HG03457 (cell line): ENCODE data around the gene HECTD4.
A peak's percentile ranks its signal among the peaks of the same experiment; 100 is the strongest.
"Not testable (repeated sequence)": the region's sequence is repeated elsewhere in the genome, so short reads cannot be mapped to it uniquely, and the experiment has no call there.

Experiments used
- ATAC-seq: cut with Tn5 transposase; IDR thresholded peaks from one replicate; pipeline ENCODE4 v1.9.1; 2021; ENCODE audit warnings: moderate number of reproducible peaks; ENCODE audit not compliant: unreplicated experiment

HECTD4 gene

DNA sequence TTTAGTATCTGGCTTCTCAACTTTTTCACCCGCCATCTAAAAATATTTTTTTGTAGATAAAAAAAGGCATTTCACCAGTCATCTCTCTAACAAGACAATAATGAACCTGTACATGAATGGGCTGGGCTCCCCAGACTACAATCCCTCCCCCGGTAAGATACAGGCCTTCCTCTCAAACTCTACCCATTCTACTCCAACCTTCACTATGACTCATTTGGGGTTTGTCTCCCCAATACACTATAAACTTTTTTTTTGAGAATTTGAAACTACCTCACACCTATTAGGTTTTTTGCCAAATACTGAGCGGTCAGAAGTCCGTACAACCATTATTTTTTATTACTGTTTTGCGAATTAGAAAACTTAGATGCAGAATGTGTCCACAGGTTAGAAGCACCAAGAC is 26.4 kb upstream of the HECTD4 start:
- ATAC-seq, result no peak

DNA sequence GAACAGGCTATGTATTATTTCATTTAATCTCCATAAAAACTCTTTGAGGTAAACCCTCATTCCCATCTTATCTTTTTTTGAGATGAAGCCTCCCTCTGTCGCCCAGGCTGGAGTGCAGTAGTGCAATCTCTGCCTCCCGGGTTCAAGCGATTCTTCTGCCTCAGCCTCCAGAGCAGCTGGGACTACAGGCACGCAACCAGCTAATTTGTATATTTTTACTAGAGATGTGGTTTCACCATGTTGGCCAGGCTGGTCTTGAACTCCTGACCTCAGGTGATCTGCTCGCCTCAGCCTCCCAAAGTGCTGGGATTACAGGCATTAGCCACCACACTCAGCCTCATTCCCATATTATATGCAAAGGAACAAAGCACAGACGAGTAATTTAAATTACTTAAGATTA is 25.5 kb upstream of the HECTD4 start:
- not testable (repeated sequence) for ATAC-seq

DNA sequence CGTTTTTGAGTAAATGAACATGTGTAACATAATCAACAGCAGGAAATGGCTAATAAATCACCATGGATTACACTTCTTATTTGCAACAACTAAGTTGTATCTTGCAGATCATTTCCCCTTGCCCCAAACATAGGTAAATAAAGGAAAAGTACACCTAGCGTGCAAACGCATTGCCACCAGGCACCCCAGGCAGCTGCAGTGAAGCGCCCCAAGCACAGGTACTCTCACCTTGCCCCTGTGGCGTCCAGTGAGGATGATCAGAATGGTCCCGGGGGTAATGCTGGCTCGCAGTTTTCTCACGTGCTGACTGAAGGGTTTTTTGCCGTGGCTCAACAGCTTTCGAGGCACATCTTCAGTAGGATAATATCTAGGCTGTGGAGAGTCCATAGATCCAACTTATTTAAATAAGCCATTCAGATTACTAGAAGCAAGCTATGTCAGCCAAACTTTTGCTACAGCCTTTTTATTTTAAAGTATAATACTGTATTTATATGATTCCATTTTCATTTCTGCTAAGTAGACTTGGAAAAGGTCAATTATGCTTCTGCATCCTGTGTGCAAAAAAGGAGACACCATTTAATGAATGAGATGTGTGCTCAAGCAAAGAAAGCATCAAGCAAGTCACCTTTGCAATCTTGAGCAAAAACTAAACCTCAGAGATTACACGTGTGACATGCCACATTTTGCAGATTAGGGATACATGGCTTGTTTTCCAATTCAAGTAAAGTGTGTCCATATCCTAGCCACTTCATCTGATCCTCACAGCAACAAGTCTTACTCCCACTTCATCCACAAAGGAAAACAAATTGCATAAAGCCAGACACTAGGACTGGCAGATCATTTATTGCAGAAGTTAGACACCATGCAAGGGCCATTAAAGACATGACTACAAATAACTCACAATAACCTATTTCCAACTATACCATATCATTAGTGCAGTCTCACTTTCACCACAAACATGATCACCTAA is 24.6 kb upstream of the HECTD4 start:
- no peak for ATAC-seq

DNA sequence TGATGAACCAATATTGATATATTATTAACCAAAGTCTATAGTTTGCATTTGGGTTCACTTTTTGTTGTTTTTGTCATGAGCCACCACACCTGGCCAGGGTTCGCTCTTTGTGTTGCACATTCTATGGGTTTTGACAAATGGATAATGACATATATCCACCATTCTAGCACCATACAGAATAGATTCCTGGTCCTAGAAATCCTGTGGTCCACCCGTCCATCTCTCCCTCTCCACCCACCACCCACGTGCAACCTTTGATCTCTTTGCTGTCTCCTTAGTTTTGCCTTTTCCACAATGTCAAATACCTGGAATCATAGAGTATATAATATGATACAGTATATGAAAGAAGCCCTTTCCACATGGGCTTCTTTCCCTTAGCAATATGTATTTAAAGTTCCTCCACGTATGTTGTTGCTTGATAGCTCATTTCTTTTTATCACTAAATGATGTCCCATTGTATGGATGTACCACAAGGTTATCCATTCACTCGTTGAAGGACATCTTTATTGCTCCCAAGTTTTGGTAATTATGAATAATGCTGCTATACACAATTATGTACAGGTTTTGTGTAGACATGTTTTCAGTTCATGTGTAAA is 19.8 kb upstream of the HECTD4 start:
- no peak for ATAC-seq

DNA sequence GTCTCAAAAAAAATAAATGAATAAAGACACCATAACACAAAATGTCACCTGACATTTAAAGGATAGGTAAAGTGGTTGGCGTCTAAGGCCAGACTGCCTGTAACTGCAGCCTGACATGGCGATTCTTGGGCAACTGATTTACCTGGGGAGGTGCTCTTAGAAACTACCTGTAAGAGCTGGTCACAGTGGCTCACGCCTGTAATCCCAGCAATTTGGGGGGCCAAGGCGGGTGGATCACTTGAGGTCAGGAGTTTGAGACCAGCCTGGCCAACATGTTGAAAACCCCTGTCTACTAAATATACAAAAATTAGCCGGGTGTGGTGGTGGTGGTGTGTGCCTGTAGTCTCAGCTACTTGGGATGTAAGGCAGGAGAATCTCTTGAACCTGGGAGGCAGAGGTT is 18.8 kb upstream of the HECTD4 start:
- ATAC-seq, result no peak

DNA sequence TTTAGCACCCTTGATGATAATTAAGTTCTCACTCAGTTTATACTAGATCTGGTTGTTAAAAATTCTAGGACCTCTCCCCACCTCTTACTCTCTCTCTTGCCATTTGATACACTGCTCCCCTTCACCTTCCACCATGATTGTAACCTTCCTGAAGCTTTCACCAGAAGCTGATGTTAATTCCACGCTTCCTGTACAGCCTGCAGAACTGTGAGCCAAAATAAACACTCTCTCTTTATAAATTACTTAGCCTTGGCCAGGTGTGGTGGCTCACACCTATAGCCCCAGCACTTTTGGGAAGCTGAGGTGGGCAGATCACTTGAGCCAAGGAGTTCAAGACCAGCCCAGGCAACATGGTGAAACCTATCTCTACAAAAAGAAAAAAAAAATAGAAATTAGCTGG is 11.1 kb upstream of the HECTD4 start:
- ATAC-seq, result no peak

DNA sequence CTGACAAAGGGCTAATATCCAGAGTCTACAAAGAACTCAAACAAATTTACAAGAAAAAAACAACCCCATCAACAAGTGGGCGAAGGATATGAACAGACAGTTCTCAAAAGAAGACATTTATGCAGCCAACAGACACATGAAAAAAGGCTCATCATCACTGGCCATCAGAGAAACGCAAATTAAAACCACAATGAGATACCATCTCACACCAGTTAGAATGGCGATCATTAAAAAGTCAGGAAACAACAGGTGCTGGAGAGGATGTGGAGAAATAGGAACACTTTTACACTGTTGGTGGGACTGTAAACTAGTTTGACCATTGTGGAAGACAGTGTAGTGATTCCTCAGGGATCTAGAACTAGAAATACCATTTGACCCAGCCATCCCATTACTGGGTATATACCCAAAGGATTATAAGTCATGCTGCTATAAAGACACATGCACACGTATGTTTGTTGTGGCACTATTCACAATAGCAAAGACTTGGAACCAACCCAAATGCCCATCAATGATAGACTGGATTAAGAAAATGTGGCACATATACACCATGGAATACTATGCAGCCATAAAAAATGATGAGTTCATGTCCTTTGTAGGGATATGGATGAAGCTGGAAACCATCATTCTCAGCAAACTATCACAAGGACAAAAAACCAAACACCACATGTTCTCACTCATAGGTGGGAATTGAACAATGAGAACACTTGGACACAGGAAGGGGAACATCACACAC is 7.9 kb upstream of the HECTD4 start:
- not testable (repeated sequence) for ATAC-seq

DNA sequence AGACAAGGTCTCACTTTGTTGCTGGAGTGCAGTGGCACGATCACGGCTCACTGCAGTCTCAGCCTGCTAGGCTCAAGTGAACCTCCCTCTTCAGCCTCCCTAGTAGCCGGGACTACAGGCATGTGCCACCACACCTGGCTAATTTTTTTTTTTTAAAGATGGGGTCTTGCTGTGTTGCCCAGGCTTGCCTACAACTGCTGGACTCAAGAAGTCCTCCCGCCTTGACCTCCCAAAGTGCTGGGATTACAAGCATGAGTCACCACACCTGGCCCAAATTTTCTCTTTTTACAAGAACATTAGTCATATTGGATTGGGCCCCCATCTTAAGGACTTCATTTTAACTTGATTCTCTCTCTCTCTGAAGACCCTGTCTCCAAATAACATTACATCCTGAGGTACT is 7.0 kb upstream of the HECTD4 start:
- ATAC-seq, result no peak

DNA sequence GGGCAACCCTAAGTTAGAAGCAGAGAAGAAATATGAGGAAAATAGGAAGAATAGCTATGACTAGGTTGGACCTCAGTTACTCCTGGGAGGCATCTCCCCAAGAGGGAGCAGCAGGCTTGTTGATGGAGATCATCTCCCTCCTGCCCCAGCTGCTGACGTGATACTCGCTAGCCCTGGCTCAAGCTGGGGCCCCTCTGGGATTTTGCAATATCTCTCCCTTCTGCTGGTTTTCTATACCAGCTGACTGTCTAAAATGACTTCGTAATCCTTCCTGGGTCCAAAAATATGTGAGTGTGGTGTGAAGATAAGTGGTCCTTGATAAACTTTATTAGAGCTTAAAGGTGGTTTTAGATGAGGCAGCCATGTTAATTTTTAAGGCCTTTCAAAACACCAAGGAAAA is 4.5 kb upstream of the HECTD4 start:
- ATAC-seq, result no peak

DNA sequence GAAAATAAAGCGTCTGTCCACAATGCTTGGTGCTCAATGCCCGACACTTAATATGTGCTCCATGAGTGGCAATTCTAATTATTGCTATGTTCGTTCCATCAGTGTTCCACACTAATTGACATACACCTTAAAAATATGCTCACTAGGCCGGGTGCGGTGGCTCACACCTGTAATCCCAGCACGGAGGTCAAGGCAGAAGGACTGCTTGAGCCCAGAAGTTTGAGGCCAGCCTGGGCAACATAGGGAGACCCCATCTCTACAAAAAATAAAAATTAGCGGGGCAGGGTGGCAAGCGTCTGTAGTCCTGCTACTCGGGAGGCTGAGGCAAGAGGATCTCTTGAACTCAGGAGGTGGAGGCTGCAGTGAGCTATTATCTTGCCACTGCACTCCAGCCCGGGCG is 635 bp upstream of the HECTD4 start:
- no peak for ATAC-seq

DNA sequence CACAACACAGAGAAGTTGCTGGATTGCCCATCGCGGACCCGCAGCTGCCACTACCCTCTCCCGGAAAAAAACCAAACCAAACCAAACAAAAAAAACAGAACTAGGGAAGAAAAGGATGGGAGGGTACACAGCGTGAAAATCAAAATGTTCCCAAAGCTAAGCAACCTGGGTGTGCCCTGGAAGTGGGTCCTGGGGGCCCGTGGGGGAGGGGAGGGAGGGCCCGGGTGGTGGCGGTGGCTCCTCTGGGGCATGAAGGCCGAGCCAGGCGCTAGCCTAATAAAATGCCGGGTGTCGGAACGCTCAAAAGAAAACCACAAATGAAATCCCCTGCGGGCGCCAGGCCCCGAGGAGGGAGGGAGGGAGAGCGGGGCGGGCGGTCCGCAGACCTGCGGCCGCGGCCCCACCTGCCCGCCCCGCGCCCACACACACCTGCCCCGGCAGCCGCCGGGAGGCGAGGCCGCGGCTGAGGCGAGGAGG is 787 bp downstream of the HECTD4 start:
- peak; percentile 33 for ATAC-seq

DNA sequence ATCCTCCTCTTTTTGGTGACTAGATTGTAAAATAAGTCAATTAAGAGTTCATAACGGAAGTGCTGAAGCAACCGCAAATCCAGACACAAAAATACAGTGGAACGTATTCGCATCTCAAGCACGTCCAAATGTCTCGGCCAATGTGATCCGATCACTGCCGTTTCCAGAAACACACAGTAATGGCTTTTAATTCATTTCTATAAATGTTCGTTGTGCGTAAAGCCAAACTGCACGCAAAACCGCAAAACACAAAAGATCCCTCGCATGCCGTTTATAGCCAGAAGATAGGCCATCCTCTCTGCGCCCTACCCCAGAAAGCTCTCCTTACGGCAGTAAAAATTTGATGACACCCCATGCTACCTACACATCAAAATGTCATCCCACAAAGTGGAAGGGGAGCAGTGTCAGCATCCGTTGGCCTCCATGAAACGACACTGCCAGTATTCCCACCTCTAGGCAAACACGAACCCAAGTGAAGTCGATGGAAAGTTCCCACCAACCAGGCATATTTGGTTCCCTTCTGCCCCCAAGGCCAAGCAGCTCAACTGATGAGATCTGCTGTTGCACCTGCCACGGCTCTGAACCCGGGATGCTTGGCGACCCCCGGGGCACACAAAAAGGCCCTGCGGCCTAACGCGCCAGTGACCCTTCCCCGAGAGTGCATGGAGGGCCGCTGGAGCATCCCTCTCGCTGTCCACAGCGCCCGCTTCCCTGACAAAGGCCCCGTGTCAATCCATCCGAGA is 1.4 kb downstream of the HECTD4 start:
- ATAC-seq, result no peak

DNA sequence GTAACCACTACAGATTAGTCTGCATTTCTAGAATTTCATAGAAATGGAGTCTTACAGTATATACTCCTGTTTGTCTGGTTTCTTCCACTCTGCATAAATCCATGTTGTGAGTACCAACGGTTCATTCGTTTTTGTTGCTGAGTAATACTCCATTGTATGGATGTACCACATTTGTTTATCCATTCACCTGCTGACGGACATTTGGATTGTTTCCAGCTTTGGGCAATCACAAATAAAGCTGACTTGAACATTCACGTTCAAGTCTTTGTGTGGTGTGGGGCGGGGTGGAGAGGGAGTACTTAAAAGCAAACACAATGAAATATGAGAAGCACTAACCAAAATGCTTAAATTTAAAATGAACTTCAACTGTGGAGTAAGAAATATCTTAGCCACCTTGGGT is 7.1 kb downstream of the HECTD4 start:
- ATAC-seq, result no peak

DNA sequence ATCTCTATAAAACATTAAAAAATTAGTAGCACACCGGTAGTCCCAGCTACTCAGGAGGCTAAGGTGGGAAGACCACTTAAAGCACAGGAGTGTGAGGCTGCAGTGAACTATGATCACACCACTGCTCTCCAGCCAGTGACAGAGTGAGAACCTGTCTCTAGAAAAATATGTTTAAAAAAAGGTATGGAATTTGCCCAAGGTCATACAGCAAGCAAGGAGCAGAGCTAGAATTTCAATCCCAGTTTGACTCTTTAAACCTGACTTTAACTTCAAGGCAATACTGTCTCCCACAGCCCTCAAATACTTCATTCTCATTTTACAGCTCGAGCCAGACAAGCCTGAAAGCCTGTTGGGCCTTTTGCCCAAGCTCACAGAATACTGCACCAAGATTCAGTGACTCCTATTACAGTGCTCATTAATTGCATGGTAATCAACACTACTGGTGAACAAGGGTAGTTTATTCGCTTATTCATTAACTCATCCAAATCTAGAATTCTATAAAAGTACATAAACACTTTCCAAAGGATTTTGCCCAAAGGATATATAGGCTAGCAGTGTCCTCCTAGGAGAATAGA is 8.0 kb downstream of the HECTD4 start:
- no peak for ATAC-seq

DNA sequence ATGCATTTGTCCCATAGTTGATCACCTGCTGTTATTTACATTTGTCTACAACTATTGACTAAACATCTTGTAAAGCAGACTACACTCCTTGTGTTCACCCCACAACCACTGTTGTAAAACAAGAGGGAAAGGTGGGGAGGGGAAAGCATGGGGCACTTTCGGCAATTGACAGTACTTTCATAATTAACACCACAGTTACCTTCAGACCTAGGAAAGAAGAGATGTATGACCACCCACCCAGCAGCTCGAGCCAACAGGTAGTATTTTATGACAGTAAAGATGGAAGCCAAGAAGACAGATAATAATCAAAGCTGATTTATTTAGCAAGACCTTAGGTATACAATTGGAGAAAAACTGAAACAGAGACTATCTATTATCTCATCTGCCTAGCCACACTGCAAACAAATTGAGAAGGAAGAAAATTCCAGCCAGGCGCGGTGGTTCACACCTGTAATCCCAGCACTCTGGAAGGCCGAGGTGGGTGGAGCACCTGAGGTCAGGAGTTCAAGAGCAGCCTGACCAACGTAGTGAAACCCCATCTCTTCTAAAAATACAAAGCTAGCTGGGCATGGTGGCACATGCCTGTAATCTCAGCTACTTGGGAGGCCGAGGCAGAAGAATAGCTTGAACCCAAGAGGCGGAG is 11.2 kb downstream of the HECTD4 start:
- ATAC-seq, result no peak

DNA sequence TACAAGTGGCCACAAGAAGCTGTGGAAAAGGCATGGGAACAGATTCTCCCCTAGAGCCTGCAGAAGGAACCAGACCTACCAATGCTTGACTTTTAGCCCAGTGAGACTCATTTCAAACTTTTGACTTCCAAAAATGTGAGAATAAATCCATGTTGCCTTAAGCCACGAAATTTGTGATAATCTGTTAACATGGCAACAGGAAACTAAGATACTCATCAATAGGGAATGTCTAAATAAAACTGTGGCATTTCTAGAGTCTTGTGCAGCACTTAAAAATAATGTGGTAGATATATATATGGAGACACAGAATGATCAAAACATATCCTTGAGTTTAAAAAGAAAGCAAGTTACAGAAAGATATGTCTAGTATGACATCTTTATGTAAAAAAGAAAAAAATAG is 12.0 kb downstream of the HECTD4 start:
- ATAC-seq, result no peak

DNA sequence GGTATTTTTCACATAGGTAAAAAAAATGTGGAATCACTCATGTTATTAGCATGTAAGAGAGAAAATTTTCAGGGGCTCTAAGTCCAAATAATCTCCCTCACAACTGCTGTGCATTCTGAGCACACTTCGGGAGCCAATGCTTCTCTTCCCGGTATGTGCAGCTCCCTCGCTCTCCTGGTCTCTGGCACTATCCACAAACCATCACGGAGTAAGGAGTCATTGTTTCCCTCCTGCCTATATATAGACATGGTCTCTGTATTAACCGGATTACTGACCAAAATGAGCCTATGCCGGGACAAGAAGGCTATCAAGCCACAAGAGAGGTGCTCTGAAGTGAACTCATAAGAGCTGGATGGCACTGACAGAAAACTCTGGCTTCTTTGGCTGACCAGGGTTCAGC is 13.4 kb downstream of the HECTD4 start:
- ATAC-seq, result no peak

DNA sequence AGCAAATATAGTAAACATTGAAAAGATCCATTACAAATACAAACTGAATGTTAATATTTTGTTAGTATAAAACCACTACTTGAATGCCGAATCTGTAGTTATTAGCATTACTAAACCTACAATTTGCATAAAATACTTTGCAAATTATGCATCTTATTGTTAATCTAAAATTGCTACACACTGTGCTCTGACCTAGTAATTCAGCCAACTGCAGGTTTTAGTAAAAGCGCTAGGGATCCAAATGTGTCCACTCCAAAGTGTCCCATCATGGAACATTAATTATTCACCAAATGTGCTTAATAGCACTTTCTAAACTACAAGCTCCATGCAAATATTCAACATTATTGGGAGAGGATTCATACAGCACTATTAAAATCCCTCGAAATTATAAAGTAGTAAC is 14.3 kb downstream of the HECTD4 start:
- no peak for ATAC-seq

DNA sequence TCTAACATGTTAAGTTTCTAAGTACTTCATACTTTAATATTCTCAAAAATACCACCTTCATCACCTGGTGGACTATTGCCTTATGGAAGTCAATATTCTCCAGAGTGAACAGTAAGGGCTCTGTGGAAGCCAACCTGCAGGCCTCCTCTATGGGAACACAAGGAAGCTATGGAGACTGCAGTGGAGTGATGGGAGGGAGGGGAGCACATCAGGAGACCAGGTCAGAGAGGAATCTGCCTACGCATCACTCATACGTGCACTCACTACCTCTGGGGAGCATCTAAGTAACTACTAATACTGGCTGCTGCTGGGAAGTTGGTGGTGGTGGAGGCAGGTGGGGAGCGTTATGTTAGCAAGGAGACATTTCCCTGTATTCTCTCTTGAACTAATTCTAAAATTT is 19.9 kb downstream of the HECTD4 start:
- no peak for ATAC-seq

DNA sequence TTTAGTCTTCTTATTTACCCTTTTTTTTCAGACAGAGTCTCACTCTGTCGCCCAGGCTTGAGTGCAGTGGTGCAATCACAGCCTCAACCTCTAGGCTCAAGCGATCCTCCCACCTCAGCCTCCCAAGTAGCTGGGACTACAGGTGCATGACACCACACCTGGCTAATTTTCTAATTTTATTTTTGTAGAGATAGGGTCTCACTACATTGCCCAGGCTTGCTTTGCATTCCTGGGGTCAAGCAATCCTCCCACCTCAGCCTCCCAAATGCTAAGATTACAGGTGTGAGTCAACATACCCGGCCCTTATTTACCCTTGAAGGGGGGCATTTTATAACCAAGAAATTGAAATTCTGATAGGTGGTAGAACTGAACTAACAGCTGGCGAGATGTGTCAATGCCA is 21.0 kb downstream of the HECTD4 start:
- no peak for ATAC-seq
